KMS-11 (cell line): Measurements from ENCODE around the gene LRRC7.

ENCODE experiments used
- H2AFZ ChIP-seq: fragments of 200-600 bp; sonication (generic); 2 replicates; pipeline ENCODE4 v1.6.1; 2016; ENCODE audit warnings: antibody characterized with exemption, mixed run types, low read depth
- H3K27ac ChIP-seq: fragments of 200-600 bp; sonication (generic); 2 replicates; pipeline ENCODE4 v1.6.1; 2016; ENCODE audit warnings: mild to moderate bottlenecking, mixed run types
- H3K27me3 ChIP-seq: fragments of 200-600 bp; sonication (generic); 2 replicates; pipeline ENCODE4 v1.6.1; 2017; ENCODE audit warnings: mild to moderate bottlenecking, low read depth, mixed run types, moderate library complexity; ENCODE audit not compliant: insufficient read depth
- H3K36me3 ChIP-seq: fragments of 200-600 bp; sonication (generic); 2 replicates; pipeline ENCODE4 v1.6.1; 2017; ENCODE audit warnings: mild to moderate bottlenecking, mixed run types; ENCODE audit not compliant: insufficient read depth
- H3K4me1 ChIP-seq: fragments of 200-600 bp; sonication (generic); 2 replicates; pipeline ENCODE4 v1.6.1; 2016; ENCODE audit warnings: mild to moderate bottlenecking, low read depth, mixed run types; ENCODE audit not compliant: poor library complexity, severe bottlenecking
- H3K4me2 ChIP-seq: fragments of 200-600 bp; sonication (generic); 2 replicates; pipeline ENCODE4 v1.7.0; 2016; ENCODE audit warnings: mild to moderate bottlenecking, mixed run types
- H3K4me3 ChIP-seq: fragments of 200-600 bp; sonication (generic); IDR thresholded peaks from 2 replicates; pipeline ENCODE4 v1.6.1; 2017; ENCODE audit warnings: low read depth, low read length, mixed read lengths; ENCODE audit not compliant: insufficient read depth
- H3K79me2 ChIP-seq: fragments of 200-600 bp; sonication (generic); 2 replicates; pipeline ENCODE4 v1.6.1; 2016; ENCODE audit warnings: low read depth, mixed run types; ENCODE audit not compliant: insufficient read depth
- H3K9ac ChIP-seq: fragments of 200-600 bp; sonication (generic); 2 replicates; pipeline ENCODE4 v1.6.1; 2016; ENCODE audit warnings: mild to moderate bottlenecking, mixed run types
- H4K20me1 ChIP-seq: fragments of 200-600 bp; sonication (generic); 2 replicates; pipeline ENCODE4 v1.6.1; 2016; ENCODE audit warnings: mild to moderate bottlenecking, mixed run types; ENCODE audit not compliant: insufficient read depth
- TF ChIP-seq, protein P1 (sequence below): fragments of 200-600 bp; sonication (generic); conservative IDR thresholded peaks from 2 replicates; pipeline ENCODE4 v1.6.1; 2017; ENCODE audit warnings: low read depth, mild to moderate bottlenecking, antibody characterized with exemption, low read length, moderate library complexity, mixed read lengths

LRRC7 gene

DNA sequence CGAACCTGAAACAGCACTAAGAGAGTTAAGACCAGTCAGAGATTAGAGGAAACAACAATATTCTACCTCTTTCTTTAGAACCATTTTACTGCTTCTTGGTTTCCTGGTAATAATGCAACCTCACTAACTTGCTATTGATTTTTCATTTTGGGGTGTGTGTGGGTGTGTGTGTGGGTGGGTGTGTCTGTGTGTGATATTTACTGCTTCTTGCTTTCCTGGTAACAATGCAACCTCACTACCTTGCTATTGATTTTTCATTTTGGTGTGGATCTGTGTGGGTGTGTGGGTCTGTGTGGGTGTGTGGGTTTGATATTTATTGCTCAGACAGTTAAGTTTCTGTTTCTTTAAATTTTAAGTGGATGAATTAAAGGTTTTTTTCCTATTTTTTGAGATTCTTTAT, 208.8 kb downstream of the LRRC7 start:
- no peak overlapping the region for H3K9ac ChIP-seq
- no peaks in the 10 kb centered on the region for H3K36me3 ChIP-seq
- no peak overlapping the region for H2AFZ ChIP-seq
- no peaks in the 10 kb centered on the region for H3K4me1 ChIP-seq
- H3K27me3 ChIP-seq: no peaks in the 10 kb centered on the region
- no peaks in the 10 kb centered on the region for H3K79me2 ChIP-seq
- no peak overlapping the region for H3K27ac ChIP-seq
- H3K4me2 ChIP-seq: no peak overlapping the region
- H4K20me1 ChIP-seq: no peaks in the 10 kb centered on the region
- TF ChIP-seq, protein P1, sequence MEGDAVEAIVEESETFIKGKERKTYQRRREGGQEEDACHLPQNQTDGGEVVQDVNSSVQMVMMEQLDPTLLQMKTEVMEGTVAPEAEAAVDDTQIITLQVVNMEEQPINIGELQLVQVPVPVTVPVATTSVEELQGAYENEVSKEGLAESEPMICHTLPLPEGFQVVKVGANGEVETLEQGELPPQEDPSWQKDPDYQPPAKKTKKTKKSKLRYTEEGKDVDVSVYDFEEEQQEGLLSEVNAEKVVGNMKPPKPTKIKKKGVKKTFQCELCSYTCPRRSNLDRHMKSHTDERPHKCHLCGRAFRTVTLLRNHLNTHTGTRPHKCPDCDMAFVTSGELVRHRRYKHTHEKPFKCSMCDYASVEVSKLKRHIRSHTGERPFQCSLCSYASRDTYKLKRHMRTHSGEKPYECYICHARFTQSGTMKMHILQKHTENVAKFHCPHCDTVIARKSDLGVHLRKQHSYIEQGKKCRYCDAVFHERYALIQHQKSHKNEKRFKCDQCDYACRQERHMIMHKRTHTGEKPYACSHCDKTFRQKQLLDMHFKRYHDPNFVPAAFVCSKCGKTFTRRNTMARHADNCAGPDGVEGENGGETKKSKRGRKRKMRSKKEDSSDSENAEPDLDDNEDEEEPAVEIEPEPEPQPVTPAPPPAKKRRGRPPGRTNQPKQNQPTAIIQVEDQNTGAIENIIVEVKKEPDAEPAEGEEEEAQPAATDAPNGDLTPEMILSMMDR: no peak
- no peak overlapping the region for H3K4me3 ChIP-seq

DNA sequence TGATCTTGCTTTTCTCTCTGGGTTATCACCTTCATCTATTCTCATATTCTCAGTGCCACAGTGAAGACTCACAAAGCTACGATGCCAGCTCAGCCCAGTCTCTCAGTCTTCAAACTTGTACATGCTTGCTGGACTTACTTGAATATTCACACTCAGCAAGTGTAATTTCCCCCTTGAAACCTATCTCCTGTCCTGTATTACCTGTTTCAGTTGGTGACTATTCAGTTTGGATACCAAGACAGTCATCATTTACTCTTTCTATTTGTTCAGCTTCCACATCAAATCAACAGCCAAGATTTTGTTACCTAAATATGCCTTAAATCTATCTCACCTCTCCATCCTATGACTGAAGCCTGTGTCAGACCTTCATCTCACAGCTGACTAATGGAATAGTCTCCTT, 209.7 kb downstream of the LRRC7 start:
- TF ChIP-seq, protein P1: no peak
- no peaks in the 10 kb centered on the region for H4K20me1 ChIP-seq
- no peak overlapping the region for H3K9ac ChIP-seq
- no peaks in the 10 kb centered on the region for H3K27me3 ChIP-seq
- H3K27ac ChIP-seq: no peak overlapping the region
- no peak overlapping the region for H3K4me3 ChIP-seq
- H2AFZ ChIP-seq: no peak overlapping the region
- no peaks in the 10 kb centered on the region for H3K4me1 ChIP-seq
- H3K79me2 ChIP-seq: no peaks in the 10 kb centered on the region
- H3K36me3 ChIP-seq: no peaks in the 10 kb centered on the region
- no peak overlapping the region for H3K4me2 ChIP-seq

DNA sequence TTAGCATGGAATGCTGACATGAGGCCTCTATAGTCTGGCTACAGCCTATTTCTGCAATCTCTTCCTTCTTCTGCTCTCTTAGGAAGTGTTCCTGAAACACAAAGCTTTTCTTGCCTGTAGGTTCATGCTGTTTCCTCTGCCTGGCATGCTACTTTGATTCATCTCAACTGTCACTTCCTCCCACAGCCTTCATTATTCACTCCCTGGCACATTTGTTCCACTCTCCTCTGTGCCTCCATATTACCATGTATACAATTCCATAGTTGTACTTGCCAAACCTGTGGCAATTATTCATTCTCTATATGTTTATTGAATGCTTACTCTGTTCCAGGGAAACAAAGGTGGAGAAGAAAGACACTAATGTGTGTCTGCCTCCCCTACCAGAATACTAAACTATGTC, 210.2 kb downstream of the LRRC7 start:
- H3K27ac ChIP-seq: no peak overlapping the region
- TF ChIP-seq, protein P1: no peak
- no peaks in the 10 kb centered on the region for H3K27me3 ChIP-seq
- H3K36me3 ChIP-seq: no peaks in the 10 kb centered on the region
- no peak overlapping the region for H2AFZ ChIP-seq
- H3K4me3 ChIP-seq: no peak overlapping the region
- no peak overlapping the region for H3K4me2 ChIP-seq
- no peaks in the 10 kb centered on the region for H4K20me1 ChIP-seq
- H3K4me1 ChIP-seq: no peaks in the 10 kb centered on the region
- no peaks in the 10 kb centered on the region for H3K79me2 ChIP-seq
- no peak overlapping the region for H3K9ac ChIP-seq

DNA sequence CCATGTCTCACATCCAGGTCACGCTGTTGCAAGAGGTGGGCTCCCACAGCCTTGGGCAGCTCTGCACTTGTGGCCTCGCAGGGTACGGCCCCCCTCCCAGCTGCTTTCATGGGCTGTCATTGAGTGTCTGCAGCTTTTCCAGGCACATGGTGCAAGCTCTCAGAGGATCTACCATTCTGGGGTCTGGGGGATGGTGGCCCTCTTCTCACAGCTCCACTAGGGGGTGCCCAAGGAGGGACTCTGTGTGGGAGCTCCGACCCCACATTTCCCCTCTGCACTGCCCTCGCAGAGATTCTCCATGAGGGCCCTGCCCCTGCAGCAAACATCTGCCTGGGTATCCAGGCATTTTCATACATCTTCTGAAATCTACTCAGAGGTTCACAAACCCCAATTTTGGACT, 219.4 kb downstream of the LRRC7 start:
- H3K27ac ChIP-seq: no peak overlapping the region
- no peak overlapping the region for H2AFZ ChIP-seq
- H3K27me3 ChIP-seq: no peaks in the 10 kb centered on the region
- H3K4me1 ChIP-seq: no peaks in the 10 kb centered on the region
- H3K4me2 ChIP-seq: no peak overlapping the region
- no peaks in the 10 kb centered on the region for H4K20me1 ChIP-seq
- no peak overlapping the region for H3K4me3 ChIP-seq
- H3K9ac ChIP-seq: no peak overlapping the region
- H3K36me3 ChIP-seq: no peaks in the 10 kb centered on the region
- no peaks in the 10 kb centered on the region for H3K79me2 ChIP-seq
- TF ChIP-seq, protein P1: no peak

DNA sequence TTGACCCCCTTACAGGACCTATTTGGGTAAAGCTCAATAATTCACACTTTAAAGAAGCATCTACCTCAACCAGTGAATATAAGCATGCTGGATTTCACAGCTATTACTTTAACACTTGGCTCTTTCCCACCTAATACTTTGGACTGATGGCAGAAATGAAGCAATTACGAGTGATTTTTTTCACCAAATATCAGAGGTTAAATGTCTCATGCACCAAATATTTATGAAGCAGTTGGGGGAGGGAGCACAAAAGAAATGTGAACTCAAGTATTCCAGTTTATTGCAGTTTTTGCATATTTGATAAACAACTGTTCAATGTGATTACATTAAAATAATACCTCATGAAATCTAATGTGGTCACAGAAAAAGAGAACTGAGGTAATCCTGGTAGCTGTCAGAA, 223.6 kb downstream of the LRRC7 start:
- H3K27ac ChIP-seq: no peak overlapping the region
- H3K4me1 ChIP-seq: no peaks in the 10 kb centered on the region
- H3K4me3 ChIP-seq: no peak overlapping the region
- no peaks in the 10 kb centered on the region for H3K79me2 ChIP-seq
- no peaks in the 10 kb centered on the region for H3K27me3 ChIP-seq
- TF ChIP-seq, protein P1: no peak
- no peak overlapping the region for H2AFZ ChIP-seq
- no peaks in the 10 kb centered on the region for H3K36me3 ChIP-seq
- H3K9ac ChIP-seq: no peak overlapping the region
- no peaks in the 10 kb centered on the region for H4K20me1 ChIP-seq
- H3K4me2 ChIP-seq: no peak overlapping the region
